Activated B cell treated with CpG ODN at 0.5 μM for 24 hours (primary cell): ENCODE measurements around the gene SLC9A9. TPM values are rescaled to one million over a fixed set of nuclear protein-coding genes. Genes with fewer than 3 reads are reported as not detected.

Experiments
- ATAC-seq: fragments of 200-7000 bp; cut with Tn5 transposase; one replicate; pipeline ENCODE4 v1.10.0; 2021; ENCODE audit warnings: low read depth, mild to moderate bottlenecking, moderate library complexity
- CTCF ChIA-PET: fragments of 350-600 bp; sonication (Branson Sonifier 250); formaldehyde crosslinking; loops from one replicate; lab custom pipeline; 2021; ENCODE audit warnings: antibody characterized with exemption; lab: Charles Lee
- POLR2A ChIA-PET: fragments of 350-600 bp; sonication (Branson Sonifier 250); formaldehyde crosslinking; loops from one replicate; lab custom pipeline; 2021; ENCODE audit warnings: antibody characterized with exemption; lab: Charles Lee
- DNase-seq: peaks from one replicate; pipeline ENCODE4 v3.0.0; 2022
- H3K27ac Mint-ChIP-seq: one replicate; pipeline ENCODE4 v1.8.0; 2020; ENCODE audit warnings: mixed read lengths
- H3K27me3 Mint-ChIP-seq: one replicate; pipeline ENCODE4 v1.8.0; 2021; ENCODE audit warnings: mixed read lengths
- H3K36me3 Mint-ChIP-seq: one replicate; pipeline ENCODE4 v1.8.0; 2021; ENCODE audit warnings: low read depth, mixed read lengths
- H3K4me1 Mint-ChIP-seq: one replicate; pipeline ENCODE4 v1.8.0; 2021; ENCODE audit warnings: mixed read lengths
- H3K4me3 Mint-ChIP-seq: one replicate; pipeline ENCODE4 v1.8.0; 2020; ENCODE audit warnings: mild to moderate bottlenecking, mixed read lengths
- H3K9me3 Mint-ChIP-seq: one replicate; pipeline ENCODE4 v1.8.0; 2020; ENCODE audit warnings: mixed read lengths
- intact Hi-C: fragments of 100-400 bp; cut with micrococcal nuclease; formaldehyde crosslinking; loops from one replicate; pipeline ENCODE4 v1.15.1; 2024
- total RNA-seq: library from RNA; stranded (reverse); gene quantifications from 2 replicates; pipeline ENCODE4 v1.2.3, GENCODE V29; 2022
- TF ChIP-seq, protein P1 (sequence below): fragments of 200-600 bp; IDR thresholded peaks from one replicate; pipeline ENCODE4 v1.8.0; 2022; ENCODE audit warnings: antibody characterized with exemption, mild to moderate bottlenecking

Gene SLC9A9
- total RNA-seq, 1 donor from 2014 or later: 9.4 TPM

DNA sequence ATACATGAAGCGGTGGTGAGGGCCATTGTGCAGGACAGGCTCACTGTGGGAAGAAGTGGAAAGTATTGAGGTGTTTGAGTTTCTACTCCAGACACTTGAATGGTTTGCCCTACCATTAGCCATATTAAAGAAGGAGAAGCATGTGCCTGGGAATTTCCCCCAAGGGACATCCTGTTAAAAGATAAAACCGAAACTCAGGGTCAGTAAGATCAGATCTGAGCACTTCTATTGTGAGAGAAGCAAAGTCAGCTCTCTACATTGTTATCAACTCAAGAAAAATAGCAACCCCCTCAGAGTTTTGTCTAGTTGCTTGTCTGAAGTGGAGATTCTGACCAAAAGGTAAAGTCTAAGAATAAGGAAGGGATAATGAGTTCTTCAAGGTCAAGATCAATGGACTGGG lies 458.9 kb downstream of the SLC9A9 start:
- H3K27me3 Mint-ChIP-seq: no peaks in the 10 kb centered on the region

GRCh38 chr3:143387425-143387824 lies 460.8 kb downstream of the SLC9A9 start:
- H3K27me3 Mint-ChIP-seq: no peaks in the 10 kb centered on the region
- peaks cover 3% of the 10 kb centered on the region for H3K36me3 Mint-ChIP-seq
- TF ChIP-seq, protein P1, sequence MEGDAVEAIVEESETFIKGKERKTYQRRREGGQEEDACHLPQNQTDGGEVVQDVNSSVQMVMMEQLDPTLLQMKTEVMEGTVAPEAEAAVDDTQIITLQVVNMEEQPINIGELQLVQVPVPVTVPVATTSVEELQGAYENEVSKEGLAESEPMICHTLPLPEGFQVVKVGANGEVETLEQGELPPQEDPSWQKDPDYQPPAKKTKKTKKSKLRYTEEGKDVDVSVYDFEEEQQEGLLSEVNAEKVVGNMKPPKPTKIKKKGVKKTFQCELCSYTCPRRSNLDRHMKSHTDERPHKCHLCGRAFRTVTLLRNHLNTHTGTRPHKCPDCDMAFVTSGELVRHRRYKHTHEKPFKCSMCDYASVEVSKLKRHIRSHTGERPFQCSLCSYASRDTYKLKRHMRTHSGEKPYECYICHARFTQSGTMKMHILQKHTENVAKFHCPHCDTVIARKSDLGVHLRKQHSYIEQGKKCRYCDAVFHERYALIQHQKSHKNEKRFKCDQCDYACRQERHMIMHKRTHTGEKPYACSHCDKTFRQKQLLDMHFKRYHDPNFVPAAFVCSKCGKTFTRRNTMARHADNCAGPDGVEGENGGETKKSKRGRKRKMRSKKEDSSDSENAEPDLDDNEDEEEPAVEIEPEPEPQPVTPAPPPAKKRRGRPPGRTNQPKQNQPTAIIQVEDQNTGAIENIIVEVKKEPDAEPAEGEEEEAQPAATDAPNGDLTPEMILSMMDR: no peak
- CTCF ChIA-PET: no interaction called here
- no peaks in the 10 kb centered on the region for H3K4me1 Mint-ChIP-seq
- POLR2A ChIA-PET: no interaction called here
- peaks cover 7% of the 10 kb centered on the region for H3K9me3 Mint-ChIP-seq
- intact Hi-C loops: no loop called here
- ATAC-seq (no peak), DNase-seq (no peak)
- no peak overlapping the region for H3K27ac Mint-ChIP-seq
- no peak overlapping the region for H3K4me3 Mint-ChIP-seq

More for the DNA sequence above, 458.9 kb downstream of the SLC9A9 start:
- TF ChIP-seq, protein P1: no peak
- DNase-seq (no peak), ATAC-seq (no peak)
- Mint-ChIP-seq H3K9me3 (peaks cover 13% of the 10 kb centered on the region), H3K36me3 (peaks cover 12% of the 10 kb centered on the region), H3K4me3 (no peak overlapping the region), H3K27ac (no peak overlapping the region), H3K4me1 (no peaks in the 10 kb centered on the region)
- CTCF ChIA-PET: no interaction called here
- intact Hi-C loops: no loop called here
- POLR2A ChIA-PET: no interaction called here

DNA sequence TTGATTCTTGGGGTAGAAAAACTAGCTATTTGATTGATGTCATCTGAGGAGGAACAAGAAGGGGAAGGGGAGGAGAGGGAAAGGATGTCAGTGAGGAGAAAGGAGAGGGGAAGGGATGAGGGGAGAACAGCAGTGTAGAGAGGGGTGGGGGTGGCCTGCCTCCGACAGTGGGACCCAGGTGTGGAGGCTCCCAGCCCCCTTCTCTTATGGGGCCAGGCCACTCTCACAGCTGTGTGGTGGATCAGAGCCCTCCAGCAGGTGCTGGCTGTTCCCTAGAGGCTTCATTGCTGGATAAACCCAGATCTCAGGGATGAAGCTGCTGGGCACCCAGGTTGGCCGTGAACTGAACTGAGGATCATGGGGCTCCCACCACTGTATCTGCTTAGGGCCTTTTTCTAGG lies 464.2 kb downstream of the SLC9A9 start:
- H3K27me3 Mint-ChIP-seq: no peaks in the 10 kb centered on the region
- peaks cover 2% of the 10 kb centered on the region for H3K36me3 Mint-ChIP-seq
- intact Hi-C loops: no loop called here
- POLR2A ChIA-PET: no interaction called here
- CTCF ChIA-PET: no interaction called here
- H3K4me3 Mint-ChIP-seq: no peak overlapping the region
- DNase-seq (no peak), ATAC-seq (no peak)
- H3K27ac Mint-ChIP-seq: no peak overlapping the region
- H3K4me1 Mint-ChIP-seq: no peaks in the 10 kb centered on the region
- H3K9me3 Mint-ChIP-seq: no peaks in the 10 kb centered on the region
- TF ChIP-seq, protein P1: no peak

DNA sequence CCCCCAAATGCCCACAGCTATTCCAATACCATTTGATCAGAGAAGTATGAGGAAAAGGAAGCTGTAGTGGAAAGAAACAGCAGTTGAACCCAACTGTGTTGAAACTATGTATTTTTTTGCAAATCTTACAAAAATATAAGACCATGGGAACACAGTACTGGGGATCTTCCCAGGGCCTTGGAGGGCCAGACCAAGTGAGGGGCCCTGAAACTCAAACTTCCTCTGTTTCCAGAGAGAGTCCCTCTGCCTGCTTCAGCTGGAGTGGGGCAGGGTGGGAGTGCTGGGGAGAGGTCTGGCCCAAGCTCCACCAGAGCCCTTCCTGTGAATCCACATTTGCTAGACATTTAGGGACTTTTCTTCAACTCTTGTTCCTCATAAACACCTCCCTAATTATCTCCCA lies 464.8 kb downstream of the SLC9A9 start:
- intact Hi-C loops: no loop called here
- CTCF ChIA-PET: no interaction called here
- H3K4me3 Mint-ChIP-seq: no peak overlapping the region
- no peak overlapping the region for H3K27ac Mint-ChIP-seq
- DNase-seq: no peak
- TF ChIP-seq, protein P1: no peak
- ATAC-seq: no peak
- POLR2A ChIA-PET: no interaction called here
- H3K36me3 Mint-ChIP-seq: peaks cover 2% of the 10 kb centered on the region
- H3K27me3 Mint-ChIP-seq: no peaks in the 10 kb centered on the region
- no peaks in the 10 kb centered on the region for H3K4me1 Mint-ChIP-seq
- H3K9me3 Mint-ChIP-seq: no peaks in the 10 kb centered on the region

DNA sequence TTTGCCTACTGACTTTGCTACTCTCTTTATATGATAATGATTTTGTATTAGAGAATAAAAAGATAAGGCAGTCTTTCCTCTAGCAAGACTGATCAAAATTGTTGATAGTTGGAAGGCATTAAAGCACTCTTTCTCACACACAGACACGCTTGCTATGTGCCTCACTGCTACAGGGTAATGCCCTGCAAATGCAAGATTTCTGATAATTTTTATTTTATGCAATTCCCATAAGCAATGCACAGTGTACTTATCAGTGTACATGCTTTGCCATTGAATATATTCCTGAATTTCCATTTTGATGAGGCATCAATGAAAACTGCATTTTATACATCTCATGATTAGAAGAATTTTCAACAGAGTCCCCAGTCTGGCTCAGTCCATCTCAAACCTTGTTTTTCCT lies 465.5 kb downstream of the SLC9A9 start:
- Mint-ChIP-seq H3K36me3 (peaks cover 2% of the 10 kb centered on the region), H3K4me3 (no peak overlapping the region), H3K27ac (no peak overlapping the region), H3K27me3 (no peaks in the 10 kb centered on the region), H3K9me3 (no peaks in the 10 kb centered on the region), H3K4me1 (no peaks in the 10 kb centered on the region)
- ChIA-PET CTCF (no interaction called here), POLR2A (no interaction called here)
- intact Hi-C loops: no loop called here
- no peak for ATAC-seq
- TF ChIP-seq, protein P1: no peak
- DNase-seq: no peak
